HK-2 (cell line): ENCODE measurements around the gene CAPN12.
"Not testable (repeated sequence)": the region's sequence is repeated elsewhere in the genome, so short reads cannot be mapped to it uniquely, and the experiment has no call there.

Experiments used
- DNase-seq: peaks from one replicate; pipeline ENCODE4 v3.0.0-alpha.2; 2018; ENCODE audit not compliant: unreplicated experiment

CAPN12 gene

DNA sequence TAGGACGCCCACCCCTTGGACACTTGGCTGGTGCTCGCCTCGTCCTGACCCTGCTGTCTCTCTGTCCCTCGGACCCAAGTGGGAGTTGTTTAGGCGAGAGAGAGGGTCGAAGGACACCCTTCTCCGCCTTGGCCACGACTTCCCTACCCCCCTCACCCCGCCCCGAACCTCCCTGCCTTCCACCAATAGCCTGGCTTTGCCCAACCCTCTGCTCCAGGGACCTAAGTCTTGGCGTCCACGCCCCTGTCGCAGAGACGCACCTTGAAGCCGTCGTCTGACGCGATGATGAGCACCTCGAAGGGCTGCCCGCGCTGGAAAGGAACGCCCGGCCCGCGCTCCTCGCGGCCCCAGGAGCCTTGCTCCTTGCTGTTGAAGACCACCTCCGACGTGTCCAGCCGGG, 27.3 kb upstream of the CAPN12 start:
- DNase-seq = not testable (repeated sequence)

- DNase-seq = not testable (repeated sequence)
Measured at GRCh38 chr19:38770949-38771275, 26.6 kb upstream of the CAPN12 start.

GRCh38 chr19:38770228-38770948, 26.1 kb upstream of the CAPN12 start:
- not testable (repeated sequence) for DNase-seq

DNA sequence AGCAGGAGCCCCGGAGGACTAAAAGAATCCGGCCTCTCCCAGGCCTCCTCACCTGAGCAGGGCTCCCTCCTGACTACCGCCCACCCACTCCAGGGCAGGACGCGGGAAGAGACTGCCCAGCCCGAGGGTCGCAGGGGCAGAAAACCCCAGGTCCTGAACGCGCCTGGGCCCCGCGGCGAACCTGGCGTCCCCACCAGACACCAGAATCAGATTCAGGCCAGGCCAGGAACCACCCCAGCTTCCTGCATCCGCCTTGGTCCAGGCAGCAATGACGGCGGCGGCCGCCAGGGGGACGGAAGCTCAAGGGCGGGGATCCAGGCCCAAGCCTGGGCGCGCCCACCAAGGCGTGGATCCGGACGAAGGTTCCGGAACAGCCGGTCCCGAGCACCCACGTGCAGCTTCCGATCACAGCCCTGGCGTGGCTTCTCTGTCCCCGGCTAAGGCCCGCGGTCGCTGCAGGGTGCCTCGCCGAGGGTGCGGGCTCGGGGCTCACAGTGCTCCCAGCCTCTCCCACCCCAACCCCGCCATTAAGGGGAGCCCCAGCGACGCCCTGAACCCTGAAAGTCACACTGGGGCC, 25.4 kb upstream of the CAPN12 start:
- DNase-seq = no peak

- DNase-seq = no peak
Measured at GRCh38 chr19:38766276-38767047, 22.2 kb upstream of the CAPN12 start.

DNA sequence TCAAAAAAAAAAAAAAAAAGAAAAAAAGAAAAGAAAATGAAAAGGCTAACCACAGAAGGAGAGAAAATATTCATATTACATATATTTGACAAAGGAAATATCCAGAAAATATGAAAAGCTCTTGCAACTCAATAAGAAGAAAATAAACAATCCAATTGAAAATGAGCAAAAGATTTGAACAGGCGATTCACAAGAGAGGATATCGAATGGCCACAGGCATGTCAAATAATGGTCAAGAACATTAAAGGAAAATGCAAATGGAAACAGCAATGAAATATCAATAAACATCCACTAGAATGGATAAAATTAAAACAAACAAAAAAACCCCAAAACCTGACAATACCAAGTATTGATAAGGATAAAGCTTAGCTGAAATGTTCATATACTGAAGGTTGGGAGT, 20.9 kb upstream of the CAPN12 start:
- DNase-seq = no peak

DNA sequence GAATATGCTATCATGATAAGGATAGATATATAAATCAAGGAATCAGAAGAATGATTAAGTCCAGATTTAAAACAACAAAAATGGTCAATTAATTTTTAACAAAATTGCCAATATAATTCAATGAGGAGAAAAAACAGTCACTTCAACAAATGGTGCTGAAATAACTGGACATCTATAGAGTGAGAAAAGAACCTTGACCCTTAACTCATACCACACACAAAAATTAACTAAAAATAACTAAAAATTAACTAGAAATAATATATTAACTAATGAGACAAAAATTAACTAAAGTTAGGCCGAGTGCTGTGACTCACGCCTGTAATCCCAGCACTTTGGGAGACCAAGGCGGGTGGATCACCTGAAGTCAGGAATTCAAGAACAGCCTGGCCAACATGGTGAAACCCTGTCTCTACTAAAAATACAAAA, 19.5 kb upstream of the CAPN12 start:
- peak; percentile 41 for DNase-seq

DNA sequence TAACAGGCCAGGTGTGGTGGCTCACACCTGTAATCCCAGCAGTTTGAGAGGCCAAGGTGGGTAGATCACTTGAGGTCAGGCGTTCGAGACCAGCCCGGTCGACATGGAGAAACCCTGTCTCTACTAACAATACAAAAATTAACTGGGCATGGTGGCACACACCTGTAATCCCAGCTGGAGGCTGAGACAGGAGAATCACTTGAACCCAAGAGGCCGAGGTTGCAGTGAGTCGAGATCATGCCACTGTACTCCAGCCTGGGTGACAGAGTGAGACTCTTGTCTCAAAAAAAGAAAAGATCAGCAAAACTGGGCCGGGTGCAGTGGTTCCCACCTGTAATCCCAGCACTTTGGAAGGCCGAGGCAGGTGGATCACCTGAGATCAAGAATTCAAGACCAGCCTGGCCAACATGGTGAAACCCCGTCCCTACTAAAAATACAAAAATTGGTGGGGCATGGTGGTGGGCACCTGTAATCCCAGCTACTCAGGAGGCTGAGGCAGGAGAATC, 17.7 kb upstream of the CAPN12 start:
- DNase-seq = not testable (repeated sequence)

GRCh38 chr19:38760805-38761517, 16.7 kb upstream of the CAPN12 start:
- not testable (repeated sequence) for DNase-seq

GRCh38 chr19:38759590-38760003, 15.3 kb upstream of the CAPN12 start:
- no peak for DNase-seq

DNA sequence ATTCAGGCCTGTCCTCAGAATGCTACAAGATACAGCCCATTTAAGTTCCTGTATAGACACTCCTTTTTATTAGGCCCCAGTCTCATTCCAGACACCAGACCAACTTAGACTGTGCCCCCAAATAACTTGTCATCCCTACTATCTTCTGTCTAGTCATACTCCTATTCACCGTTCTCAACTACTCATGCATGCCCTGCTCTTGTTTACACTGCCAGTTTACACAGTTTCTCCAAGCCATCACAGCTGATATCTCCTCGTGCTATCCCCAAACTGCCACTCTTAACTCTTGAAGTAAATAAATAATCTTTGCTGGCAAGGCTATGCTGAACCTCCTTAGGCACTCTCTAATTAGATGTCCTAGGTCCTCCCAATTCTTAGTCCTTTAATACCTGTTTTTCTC, 9.9 kb upstream of the CAPN12 start:
- not testable (repeated sequence) for DNase-seq

DNA sequence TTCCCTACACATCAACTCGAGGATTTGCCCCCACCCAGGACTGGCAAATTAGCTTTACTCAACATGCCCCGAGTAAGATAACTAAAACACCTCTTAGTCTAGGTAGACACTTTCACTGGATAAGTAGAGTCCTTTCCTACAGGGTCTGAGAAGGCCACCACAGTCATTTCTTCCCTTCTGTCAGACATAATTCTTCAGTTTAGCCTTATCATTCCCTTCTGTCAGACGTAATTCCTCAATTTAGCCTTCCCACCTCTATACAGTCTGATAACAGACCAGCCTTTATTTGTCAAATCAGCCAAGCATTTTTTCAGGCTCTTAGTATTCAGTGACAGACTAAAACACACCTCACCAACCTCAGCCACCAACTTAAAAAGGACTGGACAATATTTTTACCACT, 9.5 kb upstream of the CAPN12 start:
- DNase-seq = not testable (repeated sequence)

- no peak for DNase-seq
Measured at GRCh38 chr19:38745316-38745715, 1.0 kb upstream of the CAPN12 start.

DNA sequence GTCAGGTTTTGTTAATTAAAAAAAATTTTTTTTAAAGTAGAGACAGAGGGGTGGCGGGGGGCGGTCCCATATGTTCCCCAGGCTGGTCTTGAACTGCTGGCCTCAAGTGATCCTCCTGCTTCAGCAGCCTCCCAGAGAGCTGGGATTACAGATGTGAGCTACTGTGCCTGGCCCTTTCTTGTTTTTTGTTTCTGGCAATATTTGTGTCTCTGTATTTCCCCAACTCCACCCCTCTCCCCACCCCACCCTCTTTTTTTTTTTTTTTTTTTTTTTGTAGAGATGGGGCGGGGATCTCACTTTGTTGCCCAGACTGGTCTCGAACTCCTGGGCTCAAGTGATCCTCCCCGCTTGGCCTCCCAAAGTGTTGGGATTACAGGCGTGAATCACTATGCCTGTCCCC, 600 bp upstream of the CAPN12 start:
- no peak for DNase-seq

DNA sequence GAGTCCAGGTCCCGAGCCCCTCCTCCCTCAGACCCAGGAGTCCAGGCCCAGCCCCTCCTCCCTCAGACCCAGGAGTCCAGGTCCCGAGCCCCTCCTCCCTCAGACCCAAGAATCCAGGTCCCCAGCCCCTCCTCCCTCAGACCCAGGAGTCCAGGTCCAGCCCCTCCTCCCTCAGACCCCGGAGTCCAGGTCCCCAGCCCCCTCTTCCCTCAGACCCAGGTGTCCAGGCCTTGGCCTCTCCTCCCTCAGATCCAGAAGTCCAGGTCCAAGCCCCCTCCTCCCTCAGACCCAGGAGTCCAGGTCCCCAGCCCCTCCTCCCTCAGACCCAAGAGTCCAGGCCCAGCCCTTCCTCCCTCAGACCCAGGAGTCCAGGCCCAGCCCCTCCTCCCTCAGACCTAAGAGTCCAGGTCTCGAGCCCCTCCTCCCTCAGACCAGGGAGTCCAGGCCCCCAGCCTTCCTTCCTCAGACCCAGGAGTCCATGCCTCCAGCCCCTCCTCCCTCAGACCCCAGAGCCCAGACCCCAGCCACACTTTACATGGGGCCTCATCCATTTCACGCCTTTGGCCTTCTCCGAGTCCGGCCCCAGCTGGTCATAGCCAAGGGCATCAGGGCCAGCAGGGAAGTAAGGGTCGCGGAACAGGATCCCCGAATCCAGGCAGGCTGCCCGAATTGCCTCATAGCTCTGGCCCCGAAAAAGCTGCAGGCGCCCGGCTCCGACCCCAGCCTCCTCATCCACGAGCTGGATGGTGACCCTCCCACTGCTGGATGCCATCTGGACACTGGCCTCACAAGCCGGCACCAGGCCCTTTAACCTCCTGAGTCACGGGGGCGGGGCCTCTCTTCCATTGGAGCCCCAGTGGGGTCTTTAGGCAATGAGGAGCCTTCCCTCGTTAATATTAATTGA, 628 bp downstream of the CAPN12 start:
- no peak for DNase-seq

- no peak for DNase-seq
Measured at GRCh38 chr19:38742906-38743305, 1.4 kb downstream of the CAPN12 start.

GRCh38 chr19:38742296-38742695, 2.0 kb downstream of the CAPN12 start:
- no peak for DNase-seq

DNA sequence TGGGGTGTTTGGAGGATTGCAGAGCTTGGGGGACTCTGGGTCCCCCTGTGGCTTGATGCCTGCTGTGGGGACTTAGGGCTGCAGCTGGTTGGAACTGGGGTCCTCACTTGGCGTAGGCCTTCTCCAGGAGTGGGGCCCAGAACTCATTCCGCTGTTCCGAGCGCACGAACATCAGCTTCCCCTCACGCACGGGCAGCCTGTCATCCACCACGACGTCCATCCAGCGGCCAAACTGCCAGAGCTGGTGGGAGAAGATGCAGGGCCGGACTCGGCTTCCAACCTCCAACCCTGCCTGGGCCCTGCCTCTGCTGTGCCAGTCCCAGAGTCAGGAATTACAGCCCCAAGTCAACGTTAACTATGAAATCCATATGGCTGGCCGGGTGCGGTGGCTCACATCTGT, 2.6 kb downstream of the CAPN12 start:
- DNase-seq = no peak

DNA sequence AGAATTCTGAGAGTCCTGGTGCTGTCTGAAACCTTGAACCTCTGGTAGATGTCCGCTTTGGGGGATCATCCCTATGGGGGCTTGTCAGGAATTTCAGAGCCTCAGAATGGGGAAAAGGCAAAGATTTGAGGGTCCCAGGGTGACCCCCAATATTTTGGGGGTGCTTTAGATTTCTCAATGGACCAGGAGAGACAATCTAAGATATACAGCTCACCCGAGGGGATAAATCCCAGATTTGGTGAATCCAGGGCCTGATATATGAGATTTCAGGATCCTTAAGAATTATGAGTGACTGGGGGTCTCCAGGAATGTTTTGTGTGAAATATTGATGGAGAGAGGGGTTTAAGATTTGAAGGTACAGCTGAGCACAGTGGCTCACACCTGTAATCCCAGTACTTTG, 3.3 kb downstream of the CAPN12 start:
- no peak for DNase-seq

GRCh38 chr19:38740257-38740592, 4.0 kb downstream of the CAPN12 start:
- no peak for DNase-seq
